Suprapubic skin (tissue), 3 donors: ENCODE measurements around the gene ADAMTS17.

Experiments
- CTCF ChIP-seq, 2 donors: fragments of 200-600 bp in 1 of 2; fragments of 450-650 bp in 1 of 2; sonication (generic) in 1 of 2; IDR thresholded peaks; one replicate each; pipeline ENCODE4 v1.5.1; 2016 to 2019; ENCODE audit warnings: antibody characterized with exemption in 2 of 2, mild to moderate bottlenecking in 1 of 2, moderate library complexity in 1 of 2
- POLR2AphosphoS5 ChIP-seq, 3 donors: sonication (generic); formaldehyde crosslinking; IDR thresholded peaks; one replicate each; pipeline ENCODE4 v1.6.1; 2017; ENCODE audit warnings: antibody characterized with exemption in 3 of 3

DNA sequence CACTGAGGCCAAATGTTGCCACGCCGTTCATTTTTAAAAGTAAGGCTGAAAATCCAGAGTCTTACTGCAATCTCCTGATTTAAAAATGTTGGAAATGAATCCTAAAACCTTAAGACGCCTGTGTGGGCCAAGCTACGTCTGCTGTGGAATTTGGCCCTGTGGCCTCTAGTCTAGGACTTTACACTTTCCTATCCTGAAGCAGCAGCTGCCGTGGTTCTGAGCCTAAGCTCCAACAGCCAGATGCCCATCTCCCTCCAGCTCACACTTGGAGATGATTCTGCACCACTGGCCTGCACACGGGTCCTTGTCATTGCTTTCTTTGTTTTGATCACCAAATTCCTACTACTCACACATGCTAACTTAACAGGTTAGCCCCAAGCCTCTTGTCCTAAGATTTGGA lies 322.2 kb downstream of the ADAMTS17 start:
- no peak for TF ChIP-seq CTCF (IDR thresholded peaks at IDR 0.05)
- TF ChIP-seq POLR2AphosphoS5 (IDR thresholded peaks at IDR 0.05): no peak
